Chondrocyte (in vitro differentiated cells): Measurements from ENCODE around the gene STOM. TPM values are rescaled to one million over a fixed set of nuclear protein-coding genes. Genes with fewer than 3 reads are reported as not detected.

Experiments used
- DNase-seq: peaks from one replicate; pipeline ENCODE4 v3.0.0; 2021; ENCODE audit warnings: mixed read lengths, low spot score
- H3K27ac Mint-ChIP-seq: one replicate; pipeline ENCODE4 v1.8.0; 2021; ENCODE audit warnings: mild to moderate bottlenecking, moderate library complexity, mixed read lengths; ENCODE audit not compliant: unreplicated experiment
- H3K27me3 Mint-ChIP-seq: 2 replicates; pipeline ENCODE4 v1.8.0; 2021; ENCODE audit warnings: low read depth, mixed read lengths
- H3K36me3 Mint-ChIP-seq: 2 replicates; pipeline ENCODE4 v1.8.0; 2021; ENCODE audit warnings: low read depth, mixed read lengths
- H3K4me1 Mint-ChIP-seq: 2 replicates; pipeline ENCODE4 v1.8.0; 2021; ENCODE audit warnings: low read depth, mild to moderate bottlenecking, mixed read lengths
- H3K4me3 Mint-ChIP-seq: one replicate; pipeline ENCODE4 v1.8.0; 2021; ENCODE audit warnings: mild to moderate bottlenecking, moderate library complexity, mixed read lengths; ENCODE audit not compliant: unreplicated experiment
- H3K9me3 Mint-ChIP-seq: 2 replicates; pipeline ENCODE4 v1.8.0; 2021; ENCODE audit warnings: low read depth, mixed read lengths
- total RNA-seq: library from RNA; stranded (reverse); gene quantifications from 3 replicates; pipeline ENCODE4 v1.2.1, GENCODE V29; 2021
- TF ChIP-seq, protein P1 (sequence below): fragments of 200-600 bp; sonication (generic); IDR thresholded peaks from 2 replicates; pipeline ENCODE4 v1.5.0; 2021; ENCODE audit warnings: antibody characterized with exemption, mild to moderate bottlenecking, moderate library complexity

The STOM gene
- total RNA-seq, 1 donor from 2014 or later, result 83.6 TPM

DNA sequence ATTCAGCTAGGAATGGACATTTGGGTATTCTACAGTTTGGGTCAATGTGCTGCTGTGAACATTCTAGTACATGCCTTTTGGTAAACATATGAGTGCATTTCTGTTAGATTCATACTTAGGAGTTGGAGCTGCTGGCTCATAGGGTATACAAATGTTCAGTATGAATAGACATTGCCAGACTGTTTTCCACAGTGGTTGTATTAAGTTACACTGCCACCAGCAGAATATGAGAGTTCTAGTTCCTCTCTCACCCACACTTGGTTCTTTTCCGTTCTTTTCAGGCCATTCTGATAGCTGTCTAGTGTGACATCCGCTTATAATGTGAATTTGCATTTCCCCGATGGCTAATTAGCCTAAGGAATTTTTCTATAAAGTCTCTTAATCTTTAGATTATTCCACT is 25.0 kb downstream of the STOM start:
- Mint-ChIP-seq H3K4me3 (no peak overlapping the region), H3K27ac (no peak overlapping the region), H3K9me3 (no peaks in the 10 kb centered on the region), H3K4me1 (peaks cover 29% of the 10 kb centered on the region), H3K27me3 (no peaks in the 10 kb centered on the region), H3K36me3 (peaks cover 14% of the 10 kb centered on the region)
- TF ChIP-seq, protein P1, sequence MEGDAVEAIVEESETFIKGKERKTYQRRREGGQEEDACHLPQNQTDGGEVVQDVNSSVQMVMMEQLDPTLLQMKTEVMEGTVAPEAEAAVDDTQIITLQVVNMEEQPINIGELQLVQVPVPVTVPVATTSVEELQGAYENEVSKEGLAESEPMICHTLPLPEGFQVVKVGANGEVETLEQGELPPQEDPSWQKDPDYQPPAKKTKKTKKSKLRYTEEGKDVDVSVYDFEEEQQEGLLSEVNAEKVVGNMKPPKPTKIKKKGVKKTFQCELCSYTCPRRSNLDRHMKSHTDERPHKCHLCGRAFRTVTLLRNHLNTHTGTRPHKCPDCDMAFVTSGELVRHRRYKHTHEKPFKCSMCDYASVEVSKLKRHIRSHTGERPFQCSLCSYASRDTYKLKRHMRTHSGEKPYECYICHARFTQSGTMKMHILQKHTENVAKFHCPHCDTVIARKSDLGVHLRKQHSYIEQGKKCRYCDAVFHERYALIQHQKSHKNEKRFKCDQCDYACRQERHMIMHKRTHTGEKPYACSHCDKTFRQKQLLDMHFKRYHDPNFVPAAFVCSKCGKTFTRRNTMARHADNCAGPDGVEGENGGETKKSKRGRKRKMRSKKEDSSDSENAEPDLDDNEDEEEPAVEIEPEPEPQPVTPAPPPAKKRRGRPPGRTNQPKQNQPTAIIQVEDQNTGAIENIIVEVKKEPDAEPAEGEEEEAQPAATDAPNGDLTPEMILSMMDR, result no peak
- DNase-seq, result no peak

DNA sequence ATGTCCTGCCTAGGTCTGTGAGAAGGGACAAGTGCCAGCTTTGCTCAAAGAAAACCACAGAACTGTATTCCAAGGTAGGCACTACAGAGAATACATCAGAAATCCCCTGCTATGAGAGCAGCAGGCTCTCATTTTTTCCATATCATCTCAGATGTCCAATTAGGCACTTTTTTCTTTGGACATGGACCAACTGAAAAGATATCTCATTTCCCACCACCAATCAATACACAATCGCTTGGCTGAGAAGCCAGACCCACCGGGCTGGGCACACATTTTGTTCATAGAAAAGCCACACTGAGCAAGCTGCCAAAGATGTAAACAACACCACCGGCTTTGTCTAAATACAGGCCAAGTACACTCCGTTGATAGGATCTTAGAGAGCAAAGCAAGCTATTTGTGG is 25.9 kb downstream of the STOM start:
- no peaks in the 10 kb centered on the region for H3K9me3 Mint-ChIP-seq
- peaks cover 14% of the 10 kb centered on the region for H3K36me3 Mint-ChIP-seq
- peaks cover 23% of the 10 kb centered on the region for H3K4me1 Mint-ChIP-seq
- TF ChIP-seq, protein P1, result no peak
- no peak for DNase-seq
- no peaks in the 10 kb centered on the region for H3K27me3 Mint-ChIP-seq
- no peak overlapping the region for H3K27ac Mint-ChIP-seq
- no peak overlapping the region for H3K4me3 Mint-ChIP-seq

DNA sequence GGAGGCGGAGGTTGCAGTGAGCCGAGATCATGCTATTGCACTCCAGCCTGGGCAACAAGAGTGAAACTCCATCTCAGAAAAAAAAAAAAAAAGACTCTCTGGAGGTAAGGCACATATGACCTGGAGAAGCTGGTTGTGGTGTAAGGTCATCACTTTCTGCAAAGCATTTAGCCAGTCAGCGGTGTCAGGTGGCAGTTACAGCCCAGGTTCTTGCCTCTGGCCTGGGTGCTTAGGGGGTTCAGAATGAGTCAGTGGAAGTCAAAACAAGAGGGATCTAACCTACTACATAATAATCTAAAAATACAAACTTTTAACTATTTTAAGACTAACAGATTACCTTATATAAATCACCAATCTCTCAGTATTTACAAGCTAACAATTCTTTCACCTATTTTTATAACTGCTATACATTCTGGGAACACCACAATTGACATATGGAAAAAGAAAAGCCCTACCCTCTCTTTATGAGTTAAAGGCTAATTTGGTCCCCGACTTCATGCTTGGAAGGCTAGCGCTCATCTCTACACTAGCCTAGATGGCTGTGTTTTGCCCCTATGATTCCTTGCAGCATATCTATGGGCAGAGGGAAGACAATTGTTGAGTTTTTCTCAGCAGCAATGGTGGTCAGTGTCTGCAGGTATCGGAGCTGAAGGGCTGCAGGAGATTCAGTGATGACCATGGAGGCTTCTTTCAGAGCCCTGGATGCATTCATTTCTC is 29.2 kb downstream of the STOM start:
- Mint-ChIP-seq H3K36me3 (peaks cover 13% of the 10 kb centered on the region), H3K4me3 (no peak overlapping the region), H3K4me1 (peaks cover 9% of the 10 kb centered on the region), H3K27ac (no peak overlapping the region), H3K9me3 (no peaks in the 10 kb centered on the region), H3K27me3 (no peaks in the 10 kb centered on the region)
- TF ChIP-seq, protein P1, result no peak
- DNase-seq, result no peak

DNA sequence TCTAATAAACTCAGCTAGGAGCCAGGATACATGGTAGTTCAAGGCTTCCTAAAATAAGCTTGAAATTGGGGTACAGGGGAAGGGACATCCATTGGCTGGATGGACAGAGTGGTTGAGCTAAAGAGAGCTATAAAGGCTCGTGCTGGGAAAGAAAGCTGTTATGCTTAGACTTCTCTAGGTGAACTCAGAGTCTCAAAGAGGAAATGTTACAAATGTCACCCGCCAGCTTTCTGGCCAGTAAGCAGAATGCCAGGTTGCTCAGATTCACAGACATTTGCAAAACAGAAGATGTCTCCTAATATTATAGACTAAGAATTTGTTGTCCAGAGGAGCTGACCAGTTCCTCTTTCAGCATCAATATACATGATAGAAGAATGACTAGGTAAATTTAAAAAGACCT is 30.6 kb downstream of the STOM start:
- TF ChIP-seq, protein P1, result no peak
- Mint-ChIP-seq H3K36me3 (peaks cover 17% of the 10 kb centered on the region), H3K4me3 (no peak overlapping the region), H3K9me3 (no peaks in the 10 kb centered on the region), H3K27ac (no peak overlapping the region), H3K4me1 (peaks cover 5% of the 10 kb centered on the region), H3K27me3 (no peaks in the 10 kb centered on the region)
- no peak for DNase-seq

DNA sequence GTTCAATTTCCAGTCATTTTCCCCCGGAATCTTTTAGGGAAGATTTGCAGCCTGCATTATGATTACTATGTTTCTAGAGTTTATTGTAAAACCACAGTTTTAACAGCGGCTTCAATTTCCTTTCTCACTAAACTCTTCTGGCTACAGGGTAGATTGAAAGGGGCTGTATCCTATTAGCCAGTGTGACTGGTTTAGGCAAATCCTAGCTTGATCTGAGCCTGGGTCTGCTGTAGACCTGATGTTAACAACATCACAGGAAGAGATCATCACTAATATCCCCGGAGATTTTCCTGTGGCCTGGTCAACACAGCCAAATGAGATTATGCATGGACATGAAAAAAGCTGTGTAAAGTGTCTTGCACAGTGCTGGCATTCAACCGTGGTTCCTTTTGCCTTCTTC is 33.4 kb downstream of the STOM start:
- Mint-ChIP-seq H3K4me1 (peaks cover 30% of the 10 kb centered on the region), H3K36me3 (peaks cover 31% of the 10 kb centered on the region), H3K9me3 (no peaks in the 10 kb centered on the region), H3K4me3 (no peak overlapping the region), H3K27me3 (no peaks in the 10 kb centered on the region), H3K27ac (no peak overlapping the region)
- no peak for DNase-seq
- TF ChIP-seq, protein P1, result no peak
